Right ventricle myocardium superior (tissue), 1 donor: ENCODE measurements around the gene SFR1. TPM values are rescaled to one million over a fixed set of nuclear protein-coding genes. Genes with fewer than 3 reads are reported as not detected.
A peak's percentile ranks its signal among the peaks of the same experiment; 100 is the strongest.

Experiments
- ATAC-seq: fragments of 200-7000 bp; cut with Tn5 transposase; one replicate; pipeline ENCODE4 v1.9.1; 2020; ENCODE audit warnings: mild to moderate bottlenecking; ENCODE audit not compliant: poor library complexity
- DNase-seq: peaks from one replicate; pipeline ENCODE4 v3.0.0-alpha.2; 2020
- intact Hi-C: fragments of 100-400 bp; cut with DNase I; formaldehyde crosslinking; loops from one replicate; pipeline ENCODE4 v1.11.2; 2022
- total RNA-seq: library from RNA; stranded (reverse); fragmentation: NEBNext Ultra II Directional; extraction: Animal tissue kit (Norgen Biotek cat#: 25700); gene quantifications from one replicate; pipeline ENCODE4 v1.2.1, GENCODE V29; 2021
- donor health status: DM: no; HTN: yes; CAD: no; lungs with severe emphysema.

SFR1 gene
- total RNA-seq, 1 donor from 2014 or later = 4.9 TPM

GRCh38 chr10:104101902-104102301, 20.1 kb upstream of the SFR1 start:
- intact Hi-C loops = no loop called here
- DNase-seq (no peak), ATAC-seq (no peak)

DNA sequence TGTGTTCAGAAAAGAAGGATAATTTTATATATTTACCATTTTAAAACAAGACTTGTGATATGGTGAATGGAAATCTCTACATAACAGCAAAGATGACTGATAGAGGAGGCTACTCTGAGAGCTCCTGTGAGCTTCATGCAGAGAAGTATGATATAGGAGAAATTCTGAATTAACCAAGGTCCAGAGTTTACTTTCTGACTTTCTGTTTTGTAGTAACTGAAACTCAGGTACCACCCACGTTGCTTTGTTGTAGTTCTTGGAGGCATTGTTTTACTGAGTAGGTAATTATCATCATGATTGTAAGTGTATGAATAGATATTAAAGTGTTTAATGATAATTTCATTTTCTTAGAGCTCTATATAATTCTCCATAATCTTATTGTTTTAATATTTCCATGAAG, 18.0 kb upstream of the SFR1 start:
- no peak for DNase-seq
- intact Hi-C loops = no loop called here
- no peak for ATAC-seq

DNA sequence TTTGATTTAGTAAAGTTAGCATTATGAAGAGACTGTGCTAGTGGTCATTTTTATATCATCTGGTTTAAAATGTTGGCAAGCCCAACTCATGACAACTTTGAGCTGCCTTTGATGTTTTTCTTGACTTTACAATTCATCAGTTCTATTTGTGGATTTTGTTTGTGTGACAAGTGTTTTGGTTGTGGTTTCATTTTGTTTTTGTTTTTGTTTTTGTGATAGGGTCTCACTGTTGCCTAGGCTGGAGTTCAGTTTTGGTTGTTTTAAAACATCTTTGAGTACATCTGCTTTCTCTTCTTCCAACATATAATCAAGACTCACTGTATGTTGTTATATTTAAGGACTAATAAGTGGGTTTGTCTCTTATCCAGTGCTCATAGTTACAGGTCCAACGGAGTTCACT, 17.6 kb upstream of the SFR1 start:
- intact Hi-C loops = no loop called here
- no peak for ATAC-seq
- DNase-seq = no peak

- DNase-seq (no peak), ATAC-seq (no peak)
- intact Hi-C loops = no loop called here
Observed at GRCh38 chr10:104104926-104105325, 17.0 kb upstream of the SFR1 start.

DNA sequence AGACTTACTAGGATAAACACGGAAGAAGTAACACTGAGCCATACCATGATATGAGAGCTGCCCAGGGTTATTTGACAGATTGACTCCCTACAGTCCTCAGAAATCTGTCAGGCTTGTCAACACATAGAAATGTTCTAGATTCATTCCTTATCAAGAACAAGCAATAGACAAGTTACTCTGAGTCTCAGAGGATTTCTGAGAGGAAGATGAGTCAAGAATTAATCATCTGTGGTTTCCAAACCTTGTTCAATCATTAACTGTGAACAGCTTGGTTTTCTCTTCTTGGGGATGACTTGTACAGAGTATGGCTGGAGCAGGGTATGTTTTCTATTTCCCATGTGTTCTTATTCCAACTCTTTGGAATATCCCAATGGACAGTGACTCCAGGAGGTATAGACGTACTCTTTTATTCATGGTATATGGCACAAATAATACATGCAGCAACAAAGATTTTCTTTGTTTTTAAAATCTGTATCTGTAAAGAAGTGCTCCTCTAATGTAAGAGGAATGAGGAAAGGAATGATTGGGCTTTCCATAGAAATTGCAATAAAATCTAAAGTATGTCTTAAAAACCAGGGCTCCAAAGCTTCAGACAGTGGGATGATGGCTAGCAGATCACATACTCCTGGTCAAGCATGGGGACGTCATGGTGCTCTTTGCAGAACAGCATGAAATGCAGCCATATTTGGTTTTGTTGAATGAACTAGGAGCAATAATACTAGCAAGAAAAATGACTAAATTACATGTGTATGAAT, 11.9 kb upstream of the SFR1 start:
- DNase-seq (no peak), ATAC-seq (no peak)
- intact Hi-C loops = no loop called here

GRCh38 chr10:104113376-104113956, 8.5 kb upstream of the SFR1 start:
- DNase-seq (no peak), ATAC-seq (no peak)
- intact Hi-C loops = no loop called here

- intact Hi-C loops = no loop called here
- DNase-seq = no peak
- no peak for ATAC-seq
Observed at GRCh38 chr10:104117839-104118323, 4.1 kb upstream of the SFR1 start.

GRCh38 chr10:104119996-104120395, 2.0 kb upstream of the SFR1 start:
- intact Hi-C loops = loop anchor here (10.0 kb wide), 2 partner anchors 155 to 235 kb away; partner anchors contain the start of gene SLK
- DNase-seq (no peak), ATAC-seq (no peak)

GRCh38 chr10:104120512-104120902, 1.5 kb upstream of the SFR1 start:
- no peak for ATAC-seq
- DNase-seq = no peak
- intact Hi-C loops = loop anchor here (10.0 kb wide), 2 partner anchors 156 to 236 kb away; partner anchors contain the start of gene SLK

DNA sequence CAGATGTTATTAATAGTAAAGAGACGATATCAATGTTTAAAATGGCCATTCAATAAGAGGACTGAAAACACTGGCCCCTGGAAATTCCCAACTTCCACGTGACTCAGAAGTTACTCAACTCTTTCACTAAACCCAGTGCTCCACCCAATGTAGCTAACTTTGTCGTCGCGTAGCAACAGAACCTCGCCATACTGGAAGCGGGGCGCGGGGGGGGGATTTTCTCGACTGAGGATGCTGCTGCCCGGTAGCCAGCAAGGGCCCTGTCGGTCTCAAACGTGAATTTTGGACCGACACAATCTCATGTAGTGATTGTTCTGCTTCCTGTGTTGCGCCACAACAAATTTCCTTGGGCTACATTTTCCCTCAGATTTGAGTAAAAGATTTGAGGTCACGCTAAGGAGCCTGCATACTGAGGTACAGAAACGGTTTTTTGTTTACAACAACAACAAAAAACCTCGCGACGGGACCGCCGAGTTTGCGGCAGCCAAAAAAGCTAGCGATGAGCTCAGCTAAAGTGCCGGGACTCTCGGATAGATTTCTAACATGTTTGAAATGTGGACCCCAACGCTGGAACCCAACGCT, 977 bp upstream of the SFR1 start:
- intact Hi-C loops = loop anchor here (10.0 kb wide), 2 partner anchors 156 to 236 kb away; partner anchors contain the start of gene SLK
- DNase-seq (peak; percentile 93), ATAC-seq (peak; percentile 82)

DNA sequence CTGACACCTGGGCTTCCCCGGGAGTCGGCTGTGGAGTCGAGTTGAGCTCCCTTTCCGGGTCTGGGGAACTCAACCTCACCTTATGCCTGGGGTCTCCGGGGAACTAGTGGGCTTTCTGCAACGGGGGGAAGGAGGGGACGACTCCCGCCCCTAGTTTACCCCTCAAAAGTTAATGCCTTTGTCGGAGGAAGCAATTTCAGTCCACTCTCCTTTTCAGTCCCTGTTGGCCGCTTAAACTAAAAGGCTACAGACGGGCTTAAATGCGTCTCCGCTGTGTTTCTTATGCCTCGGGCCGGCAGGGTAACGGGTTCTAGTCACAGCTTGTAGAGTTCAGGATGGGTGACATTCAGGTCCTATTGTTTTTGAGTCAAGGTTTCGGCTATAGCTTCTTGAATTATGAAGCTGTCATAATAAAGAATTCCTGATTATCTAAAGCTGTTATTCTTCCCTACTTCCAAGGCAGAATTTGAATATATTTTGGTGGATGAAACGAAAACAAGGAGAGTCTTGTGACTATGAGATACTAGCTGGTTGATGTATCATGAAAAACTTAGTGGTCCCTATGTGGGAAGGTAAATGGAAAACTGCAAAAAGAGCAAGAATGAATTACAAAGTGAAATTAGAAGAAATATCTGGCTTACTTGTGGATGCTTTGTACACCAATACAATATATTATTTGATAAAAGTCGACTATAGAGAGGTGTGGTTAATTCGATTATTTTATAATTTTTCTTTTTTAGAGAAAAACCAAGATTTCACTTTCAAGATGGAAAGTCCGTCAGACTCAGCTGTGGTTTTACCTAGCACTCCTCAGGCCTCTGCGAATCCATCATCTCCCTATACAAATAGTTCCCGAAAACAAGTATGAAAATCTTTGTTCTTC, 495 bp downstream of the SFR1 start:
- intact Hi-C loops = loop anchor here (10.0 kb wide), 2 partner anchors 158 to 238 kb away; partner anchors contain the start of gene SLK
- DNase-seq (no peak), ATAC-seq (peak; percentile 0)

GRCh38 chr10:104123397-104123796, 1.4 kb downstream of the SFR1 start:
- intact Hi-C loops = loop anchor here (10.0 kb wide), 2 partner anchors 159 to 239 kb away; partner anchors contain the start of gene SLK
- DNase-seq (no peak), ATAC-seq (no peak)

- intact Hi-C loops = loop anchor here (10.0 kb wide), 2 partner anchors 163 to 243 kb away; partner anchors contain the start of gene SLK
Observed at GRCh38 chr10:104127411-104127810, 5.4 kb downstream of the SFR1 start.

GRCh38 chr10:104128214-104128613, 6.2 kb downstream of the SFR1 start:
- DNase-seq (no peak), ATAC-seq (no peak)
- intact Hi-C loops = loop anchor here (10.0 kb wide), 2 partner anchors 163 to 243 kb away; partner anchors contain the start of gene SLK

More at GRCh38 chr10:104127411-104127810, 5.4 kb downstream of the SFR1 start:
- peak; percentile 29 for ATAC-seq
- no peak for DNase-seq

DNA sequence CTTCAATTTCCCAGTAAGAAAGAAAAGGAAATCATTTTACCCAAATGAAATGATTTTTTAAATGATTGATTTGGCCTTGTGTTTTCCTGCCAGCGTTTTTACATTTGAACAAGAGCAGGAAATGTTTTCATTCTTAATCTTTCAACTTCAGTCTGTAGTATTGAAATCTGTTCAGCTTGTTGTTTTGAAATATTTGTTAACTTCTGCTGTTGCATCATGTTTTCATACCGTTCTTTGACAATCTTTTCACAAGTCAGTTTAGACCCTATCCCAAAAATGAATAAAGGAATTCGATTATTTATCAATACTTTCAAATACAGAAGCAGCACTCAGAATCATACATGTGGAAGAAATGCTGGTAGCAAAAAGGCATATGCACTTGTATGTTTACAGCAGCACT, 8.1 kb downstream of the SFR1 start:
- no peak for DNase-seq
- intact Hi-C loops = no loop called here
- no peak for ATAC-seq

GRCh38 chr10:104138131-104138530, 16.2 kb downstream of the SFR1 start:
- no peak for DNase-seq
- ATAC-seq = no peak
- intact Hi-C loops = no loop called here

GRCh38 chr10:104139221-104139620, 17.2 kb downstream of the SFR1 start:
- ATAC-seq (no peak), DNase-seq (no peak)
- intact Hi-C loops = no loop called here

- no peak for DNase-seq
- intact Hi-C loops = no loop called here
Observed at GRCh38 chr10:104142081-104142480, 20.1 kb downstream of the SFR1 start.

DNA sequence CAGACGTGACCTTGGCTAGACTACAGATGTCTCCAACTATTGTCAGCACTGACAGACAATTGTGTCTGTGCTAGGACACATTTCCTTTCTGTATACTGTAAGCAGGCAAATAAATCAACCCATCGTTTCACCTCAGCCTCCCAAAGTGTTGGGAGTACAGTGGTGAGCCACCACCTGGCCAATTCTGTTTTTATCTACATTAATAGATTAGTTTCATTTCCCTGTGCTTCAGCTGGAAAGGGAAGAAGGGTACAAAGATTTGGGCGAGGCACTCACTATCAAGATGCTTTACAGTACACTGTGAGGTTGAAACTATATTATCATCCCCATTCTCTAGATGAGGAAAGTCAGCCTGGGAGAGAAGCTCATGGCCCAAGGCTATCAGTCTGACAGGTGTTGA, 21.9 kb downstream of the SFR1 start:
- ATAC-seq = no peak
- DNase-seq = no peak
- intact Hi-C loops = no loop called here

More at GRCh38 chr10:104142081-104142480, 20.1 kb downstream of the SFR1 start:
- ATAC-seq = no peak
